GM21390 (cell line): Measurements from ENCODE around the gene OR5B21.

Source experiments
- ATAC-seq: cut with Tn5 transposase; IDR thresholded peaks from one replicate; pipeline ENCODE4 v1.9.1; 2021; ENCODE audit not compliant: unreplicated experiment

OR5B21 gene

DNA sequence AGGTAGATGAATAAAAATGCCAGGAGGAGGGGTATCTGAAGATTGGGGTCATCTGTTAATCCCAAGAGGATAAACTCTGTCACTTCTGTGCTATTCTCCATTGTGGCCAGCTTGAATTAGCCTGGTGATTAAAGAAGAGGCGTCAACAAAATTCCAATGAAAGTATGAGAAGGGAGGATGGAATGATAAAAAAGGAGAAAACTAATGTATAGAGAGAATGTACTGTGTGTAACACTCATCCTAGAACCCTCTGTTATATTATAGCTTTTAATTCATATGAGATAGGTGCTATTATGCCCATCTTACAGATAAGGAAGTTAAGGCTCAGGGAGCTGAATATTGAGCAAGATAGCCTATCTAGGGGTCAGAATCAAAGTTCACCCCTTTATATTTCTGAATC lies at the start of gene OR5B21:
TSS of gene OR5B21 (minus strand) at position 101 of the 400 bp plus-strand sequence. CDS start at position 101, 0 bp downstream.
- no peak for ATAC-seq

DNA sequence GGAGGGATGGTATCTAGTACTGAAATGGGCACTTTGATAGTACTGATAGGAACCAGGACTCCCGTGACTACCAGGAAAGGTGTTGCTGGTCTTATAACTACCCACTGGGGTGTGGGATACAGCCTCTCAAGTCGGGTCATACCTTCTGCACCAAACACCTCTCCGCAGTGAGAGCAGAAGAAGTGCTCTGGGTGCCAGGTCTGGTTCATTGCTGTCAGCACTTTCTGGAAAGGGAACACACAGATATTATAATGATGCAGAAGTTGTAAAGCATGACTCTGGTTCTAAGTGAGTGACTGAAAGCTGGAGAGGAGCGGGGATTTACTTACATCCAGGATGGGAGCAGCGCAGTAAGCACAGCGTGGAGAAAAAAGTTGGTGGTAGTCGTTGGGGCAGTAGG lies 41.7 kb upstream of the OR5B21 start:
- no peak for ATAC-seq

DNA sequence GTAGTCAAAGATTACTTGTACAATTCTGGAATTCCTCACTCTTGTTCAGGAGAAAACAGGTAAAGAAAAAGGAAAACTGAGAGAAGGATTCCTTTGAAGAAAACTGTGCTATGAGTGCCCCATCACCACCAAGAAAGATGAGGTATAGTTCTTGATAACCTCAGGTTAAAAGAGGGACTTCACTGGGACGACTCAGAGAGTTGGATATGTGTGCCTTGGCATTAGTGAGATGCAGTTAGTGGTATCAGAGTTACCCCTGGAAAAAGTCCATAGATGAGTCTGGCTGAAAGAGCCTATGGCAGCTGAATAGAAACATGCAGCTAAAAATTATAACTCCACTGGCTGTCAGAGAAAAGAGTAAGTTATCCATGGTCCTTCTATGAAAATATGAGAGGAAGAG lies 38.9 kb upstream of the OR5B21 start:
- ATAC-seq = no peak

DNA sequence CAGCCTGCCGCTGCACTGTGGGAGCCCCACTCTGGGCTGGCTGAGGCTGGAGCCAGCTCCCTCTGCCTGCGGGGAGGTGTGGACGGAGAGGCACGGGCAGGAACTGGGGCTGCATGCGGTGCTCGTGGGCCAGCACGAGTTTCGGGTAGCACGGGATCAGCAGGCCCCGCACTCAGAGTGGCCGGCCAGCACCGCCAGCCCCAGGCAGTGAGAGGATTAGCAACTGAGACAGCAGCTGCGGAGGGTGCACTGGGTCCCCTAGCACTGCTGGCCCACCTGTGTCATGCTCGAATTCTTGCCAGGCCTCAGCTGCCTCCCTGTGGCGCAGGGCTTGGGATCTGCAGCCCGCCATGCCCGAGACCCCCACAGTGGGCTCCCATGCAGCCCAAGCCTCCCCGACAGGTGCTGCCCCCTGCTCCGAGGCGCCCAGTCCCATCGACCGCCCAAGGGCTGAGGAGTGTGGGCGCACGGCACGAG lies 24.0 kb upstream of the OR5B21 start:
- no peak for ATAC-seq

DNA sequence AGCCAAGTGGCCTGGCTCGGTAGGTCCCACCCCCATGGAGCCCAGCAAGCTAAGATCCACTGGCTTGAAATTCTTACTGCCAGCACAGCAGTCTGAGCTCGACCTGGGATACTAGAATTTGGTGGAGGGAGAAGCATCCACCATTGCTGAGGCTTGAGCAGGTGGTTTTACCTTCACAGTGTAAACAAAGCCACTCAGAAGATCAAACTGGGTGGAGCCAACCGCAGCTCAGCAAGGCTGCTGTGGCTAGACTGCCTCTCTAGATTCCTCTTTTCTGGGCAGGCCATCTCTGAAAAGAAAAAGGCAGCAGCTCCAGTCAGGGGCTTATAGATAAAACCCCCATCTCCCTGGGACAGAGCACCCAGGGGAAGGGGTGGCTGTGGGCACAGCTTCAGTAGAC lies 22.3 kb upstream of the OR5B21 start:
- no peak for ATAC-seq

DNA sequence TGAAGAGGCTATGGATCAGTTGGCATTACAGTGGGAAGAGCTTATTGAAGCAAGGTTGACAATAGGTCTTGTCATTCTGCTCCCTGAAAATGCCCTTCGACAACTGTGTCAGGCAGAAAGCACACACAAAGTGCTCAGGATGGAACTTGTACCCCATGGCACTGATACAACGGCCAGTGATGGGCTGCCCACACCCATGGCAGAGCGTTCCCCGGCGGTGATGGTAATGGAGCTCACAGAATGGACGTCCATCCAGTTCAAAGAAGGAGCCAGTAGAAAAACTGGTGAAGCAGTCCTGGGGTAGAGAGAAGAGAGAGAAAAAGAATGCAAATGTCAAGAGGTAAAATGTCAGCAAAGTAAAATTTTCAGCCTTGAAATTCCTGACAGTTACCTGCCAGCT lies 19.5 kb upstream of the OR5B21 start:
- no peak for ATAC-seq

DNA sequence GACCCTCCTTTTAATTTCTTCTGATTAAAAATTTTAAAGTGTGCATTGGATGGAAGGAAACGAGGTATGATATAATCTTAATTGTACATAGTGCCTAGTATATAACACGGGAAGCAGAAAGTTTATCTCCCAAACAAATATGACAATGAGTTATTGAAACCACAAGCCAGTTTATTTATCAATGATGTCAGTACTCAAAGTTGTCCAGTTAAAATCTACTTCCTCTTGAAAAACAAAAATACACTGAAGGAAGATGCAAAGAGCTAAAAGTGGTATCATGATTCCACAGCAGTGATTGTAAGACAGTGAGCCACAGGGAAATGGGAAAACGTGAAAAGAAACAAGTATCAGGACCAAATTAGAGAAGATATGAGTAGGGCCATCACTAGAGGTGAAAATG lies 18.8 kb upstream of the OR5B21 start:
- no peak for ATAC-seq

DNA sequence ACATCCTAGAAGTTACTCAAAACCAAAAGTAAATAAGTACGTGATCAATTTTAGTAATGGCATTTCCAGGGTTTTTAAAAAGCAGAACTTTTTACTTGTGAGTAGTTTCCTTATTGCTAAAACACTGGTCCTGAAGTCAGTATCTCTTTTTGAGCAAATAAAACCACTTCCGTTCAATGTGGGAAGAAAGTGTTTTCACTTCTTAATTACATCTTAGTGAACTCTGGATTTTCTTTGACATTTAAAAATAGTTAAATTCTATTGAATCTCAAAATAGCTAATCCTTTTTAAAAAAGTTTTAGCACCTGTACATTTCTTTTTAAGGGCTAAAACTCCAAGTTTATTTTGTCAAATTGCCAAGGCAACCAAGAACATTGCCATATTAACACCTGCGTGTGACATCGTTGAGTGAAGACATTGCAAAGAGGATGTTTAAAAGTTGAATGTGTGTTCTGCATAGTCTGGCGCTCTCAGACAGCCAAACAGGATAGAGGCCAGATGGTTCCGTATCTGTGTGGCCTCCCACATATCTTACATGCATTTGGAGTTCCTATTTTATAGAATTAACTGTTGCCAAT lies 17.2 kb upstream of the OR5B21 start:
- peak; percentile 82 for ATAC-seq

DNA sequence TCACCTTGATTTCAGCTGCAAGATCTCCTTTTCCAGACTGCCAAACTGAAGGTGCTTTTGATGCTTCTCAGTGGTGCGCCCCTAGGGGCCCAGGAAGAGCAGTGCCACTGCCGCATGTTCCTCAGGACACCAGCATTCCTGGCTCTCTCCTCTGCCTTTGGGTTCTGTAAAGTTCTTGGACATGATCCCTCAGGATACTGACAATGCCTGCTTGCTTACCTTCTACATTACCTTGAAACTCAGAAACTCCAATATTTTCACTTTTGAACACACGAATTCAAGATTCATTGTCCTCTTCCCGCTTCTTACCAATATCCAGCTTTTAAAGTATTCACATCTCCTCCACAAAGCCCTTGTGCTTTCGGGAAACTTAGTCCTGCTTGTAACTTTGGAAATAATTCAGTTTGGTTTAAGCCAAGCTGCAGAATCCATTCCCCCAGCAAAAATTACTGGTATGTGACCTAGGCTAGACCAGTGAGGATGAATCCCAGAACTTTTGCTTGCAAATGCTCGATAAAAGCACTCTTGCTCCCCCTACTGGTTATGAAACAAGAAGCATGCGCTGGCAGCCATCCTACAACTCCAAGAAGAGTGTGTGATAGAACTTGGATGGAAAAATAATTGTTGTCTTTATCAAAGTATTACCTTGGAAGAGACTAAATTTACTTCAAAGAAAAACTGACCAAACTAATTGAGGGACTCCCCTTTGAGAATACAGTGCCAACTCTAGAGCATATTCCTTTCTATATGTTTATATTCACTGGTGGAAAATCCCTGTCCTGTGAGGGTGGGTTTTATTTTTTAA lies 16.5 kb upstream of the OR5B21 start:
- peak; percentile 49 for ATAC-seq

DNA sequence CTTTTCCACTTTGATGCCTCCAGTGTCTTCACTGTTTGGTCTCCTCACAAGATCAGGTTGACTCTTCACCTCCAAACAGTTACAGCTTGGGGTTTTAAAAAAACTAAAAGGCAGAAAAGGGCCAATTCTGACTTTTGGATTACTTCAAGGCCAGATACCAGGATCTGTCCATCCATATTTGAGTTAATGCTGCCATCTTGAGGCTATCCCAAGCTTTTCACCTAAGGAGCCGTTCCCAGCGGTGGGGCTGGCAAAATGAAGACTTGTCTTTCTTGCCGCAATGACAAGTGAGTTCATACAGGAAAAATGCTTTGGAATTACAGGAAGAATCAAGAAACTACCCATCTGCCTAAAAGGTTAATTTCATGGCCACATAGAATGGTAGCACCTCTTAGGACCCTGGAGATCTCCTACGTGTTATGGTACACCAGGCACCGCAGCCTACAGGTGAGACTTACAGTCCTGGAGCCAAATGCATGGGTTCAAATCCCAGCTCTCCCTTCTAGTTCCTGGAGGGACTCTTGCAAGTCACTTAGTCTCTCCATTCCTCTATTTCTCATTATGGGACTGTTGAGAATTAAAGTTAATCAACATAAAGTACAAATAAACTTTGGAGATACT lies 6.0 kb upstream of the OR5B21 start:
- peak; percentile 72 for ATAC-seq

DNA sequence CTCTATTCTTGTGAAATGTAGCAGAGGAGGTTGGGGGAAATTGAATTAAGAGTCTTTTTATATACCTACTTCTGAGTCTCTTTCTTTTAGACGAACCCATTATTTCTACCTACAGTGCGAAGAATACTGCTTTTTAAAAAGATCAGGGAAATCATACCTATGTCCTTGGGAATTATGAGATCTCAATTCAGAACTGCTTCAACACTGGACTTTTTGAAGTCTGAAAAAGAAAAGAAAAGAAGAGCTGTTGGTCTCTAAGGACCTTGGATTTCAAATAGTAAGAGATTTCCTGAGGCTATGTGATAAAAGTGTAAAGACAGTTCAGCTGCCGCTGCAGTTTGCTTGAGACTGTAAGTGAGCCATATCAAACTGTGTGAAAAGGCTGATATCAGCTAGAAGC lies 3.7 kb upstream of the OR5B21 start:
- ATAC-seq = no peak

DNA sequence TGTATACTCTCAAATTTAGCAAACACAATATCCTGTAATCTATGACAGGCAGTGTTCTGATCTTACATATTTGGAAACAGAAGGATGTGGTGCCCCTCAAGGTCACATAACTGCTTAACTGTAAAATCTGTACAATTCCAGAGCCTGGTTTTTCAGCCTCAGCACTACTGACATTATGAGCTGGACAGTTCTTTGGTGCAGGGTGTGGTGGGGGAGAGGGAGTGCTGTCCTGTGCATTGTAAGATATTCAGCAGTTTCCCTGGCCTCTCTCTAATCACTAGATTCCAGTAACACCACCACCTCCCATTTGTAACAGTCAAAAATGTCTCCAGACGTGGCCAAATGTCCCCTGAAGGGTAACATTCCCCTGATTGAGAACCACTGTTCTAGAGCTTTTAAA lies 1.8 kb upstream of the OR5B21 start:
- no peak for ATAC-seq

DNA sequence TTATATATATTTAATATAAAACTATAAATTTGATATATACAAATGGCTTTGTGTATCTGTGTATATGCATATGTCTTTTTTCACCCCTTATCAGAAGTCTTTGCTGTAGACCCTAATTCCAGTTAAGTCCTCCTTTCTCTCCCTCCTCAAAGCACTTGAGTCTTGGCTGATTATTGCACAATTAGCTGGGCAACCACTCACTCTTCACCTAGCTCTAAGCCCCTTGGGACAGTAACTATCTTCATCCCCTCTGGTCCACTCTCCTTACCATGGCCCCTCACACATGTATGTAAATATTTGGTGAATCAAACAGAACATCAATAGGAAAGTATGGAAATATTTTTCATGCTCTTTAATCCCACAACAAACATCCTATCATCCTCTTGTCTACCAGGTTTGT lies 909 bp upstream of the OR5B21 start:
- ATAC-seq = no peak

DNA sequence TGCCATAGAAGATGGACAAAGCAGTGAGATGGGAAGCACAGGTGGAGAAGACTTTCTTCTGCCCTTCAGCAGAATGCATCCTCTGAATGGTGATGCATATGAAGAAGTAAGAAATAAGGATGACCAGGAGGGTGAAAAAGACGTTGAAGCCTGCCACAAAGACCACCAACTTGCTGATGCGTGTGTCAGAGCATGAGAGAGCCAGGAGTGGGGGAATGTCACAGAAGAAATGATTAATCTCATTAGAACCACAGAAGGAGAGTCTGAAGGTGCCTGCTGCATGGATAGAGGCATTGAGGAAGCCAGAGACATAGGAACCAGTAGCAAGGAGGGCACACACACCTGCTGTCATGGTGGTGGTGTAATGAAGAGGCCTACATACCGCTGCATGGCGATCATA lies 550 bp downstream of the OR5B21 start:
- no peak for ATAC-seq

DNA sequence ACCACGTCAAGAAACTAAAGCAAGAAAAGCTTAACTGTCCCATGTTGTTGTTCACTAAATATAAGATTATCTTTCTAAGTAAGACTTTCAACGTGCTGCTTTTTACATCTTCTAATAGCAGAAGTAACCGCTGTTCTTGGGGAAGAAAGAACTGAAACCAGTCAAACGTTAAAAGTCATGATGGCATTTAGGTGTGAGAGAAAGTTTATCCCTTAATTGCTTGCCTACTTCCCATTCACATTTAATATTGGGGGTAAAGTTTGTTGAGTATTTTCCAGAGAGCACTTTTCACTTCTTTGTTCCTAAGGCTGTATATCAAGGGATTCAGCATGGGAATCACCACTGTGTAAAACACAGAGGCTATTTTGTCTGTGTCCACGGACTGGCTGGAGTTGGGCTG lies 970 bp downstream of the OR5B21 start:
- peak; percentile 45 for ATAC-seq

DNA sequence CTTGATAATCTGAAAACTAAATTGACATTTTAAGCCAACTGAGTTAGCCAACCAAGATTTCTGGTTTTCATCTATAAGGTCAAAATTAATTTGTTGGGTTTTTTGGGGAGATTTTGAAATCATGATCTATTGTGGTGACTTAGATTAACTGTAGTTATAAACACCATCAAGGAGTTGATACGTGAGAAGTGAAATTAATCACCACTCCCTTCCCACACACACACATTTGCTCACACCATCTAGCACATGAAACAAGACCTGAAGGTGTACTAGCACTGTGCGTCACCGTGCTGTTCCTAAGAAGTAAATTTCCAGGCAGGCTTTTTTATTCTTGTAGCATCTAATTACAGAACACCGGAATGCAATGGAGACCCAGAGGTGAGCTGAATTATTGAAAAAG lies 2.1 kb downstream of the OR5B21 start:
- ATAC-seq = no peak

DNA sequence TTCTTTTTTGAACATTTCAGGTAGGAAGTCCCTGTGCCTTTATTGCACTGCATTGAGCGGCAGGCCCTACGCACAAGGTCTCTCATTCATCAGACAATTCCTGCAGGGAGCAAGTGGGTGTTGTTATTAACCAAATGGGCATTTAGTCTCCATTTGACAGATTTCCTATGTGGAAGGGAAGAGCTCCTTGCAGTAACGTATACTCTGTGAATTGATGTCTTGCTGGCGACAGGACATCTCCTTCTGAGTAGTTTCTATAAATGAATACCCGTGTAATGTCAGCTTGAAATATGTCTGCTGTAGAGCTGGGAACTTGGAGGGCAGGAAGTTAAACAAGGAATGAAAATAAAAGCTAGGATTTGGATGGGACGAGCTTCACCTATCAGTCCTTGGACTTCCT lies 3.7 kb downstream of the OR5B21 start:
- ATAC-seq = no peak

DNA sequence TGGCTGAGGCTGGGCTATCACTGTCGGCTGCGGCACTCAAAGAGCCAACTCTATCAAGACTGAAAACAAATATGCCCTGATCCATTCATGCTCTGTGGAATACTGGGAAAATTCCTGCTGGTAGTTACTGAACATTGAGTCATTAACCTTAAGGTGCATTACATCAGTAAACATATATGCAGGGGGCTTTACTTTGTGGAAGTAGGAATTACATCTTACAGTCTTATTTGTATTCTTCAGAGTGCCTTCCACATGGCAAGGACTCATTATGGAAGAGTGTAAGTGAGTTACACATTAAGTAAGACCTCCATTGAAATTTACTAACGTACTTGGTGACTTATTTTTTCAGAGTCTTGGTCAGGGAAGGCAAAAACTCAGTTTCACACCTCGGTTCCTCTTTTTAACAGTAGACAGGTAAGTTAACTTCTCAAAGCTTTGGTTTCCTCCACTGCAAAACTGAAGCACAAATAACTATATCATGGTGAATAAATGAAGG lies 4.5 kb downstream of the OR5B21 start:
- peak; percentile 96 for ATAC-seq

DNA sequence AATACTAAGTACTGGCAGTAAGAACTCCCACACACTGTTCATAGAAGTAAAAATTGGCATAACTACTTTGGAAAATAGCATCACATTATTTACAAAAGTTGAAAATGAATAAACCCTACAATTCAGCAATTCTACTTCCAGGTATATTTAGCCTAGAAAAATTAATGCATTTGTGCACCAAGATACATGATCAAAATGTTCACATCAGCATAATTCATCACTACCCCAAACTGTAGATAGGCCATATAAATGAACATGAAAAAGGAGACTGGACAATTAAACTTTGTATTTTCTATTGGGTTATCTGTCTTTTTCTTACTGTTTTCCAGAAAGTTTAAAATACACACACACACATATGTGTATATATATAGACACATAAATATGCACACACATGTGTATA lies 5.9 kb downstream of the OR5B21 start:
- ATAC-seq = no peak

DNA sequence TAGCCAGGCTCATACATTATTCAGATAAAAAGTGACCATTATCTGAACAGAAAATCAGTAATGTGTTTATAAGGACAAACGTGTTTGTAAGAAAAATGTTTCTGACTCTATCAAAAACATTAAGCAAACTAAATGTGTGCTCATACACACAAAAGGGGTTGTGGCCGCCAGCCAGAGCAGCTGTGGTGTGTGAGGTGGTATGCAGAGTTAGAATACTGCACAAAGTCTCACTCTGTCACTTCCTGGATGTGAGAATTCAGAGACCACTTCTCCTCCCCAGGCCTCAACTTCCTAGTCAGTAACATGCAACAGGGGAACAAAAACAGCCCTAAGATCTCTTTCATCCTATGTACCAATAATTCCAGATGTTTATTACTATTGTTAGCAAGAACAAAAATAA lies 9.4 kb downstream of the OR5B21 start:
- ATAC-seq = no peak

DNA sequence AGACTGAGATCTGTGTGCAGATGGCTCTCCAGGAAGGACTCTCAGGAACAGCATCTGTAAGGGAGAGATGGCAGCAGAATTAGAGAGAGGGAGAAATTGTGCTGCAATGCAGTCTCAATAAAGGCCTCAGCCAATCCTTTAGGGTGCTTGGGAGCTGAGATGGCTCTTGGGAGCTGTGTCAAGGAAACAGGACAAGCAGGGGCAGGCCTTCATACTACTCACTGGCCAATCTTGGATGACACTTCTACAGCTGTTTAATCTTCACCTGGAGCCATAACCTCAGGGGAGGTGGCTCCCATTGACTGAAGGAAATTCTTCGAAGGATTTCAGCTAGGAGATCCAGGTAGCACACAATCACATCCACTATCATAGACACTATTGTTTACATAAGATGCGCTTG lies 10.0 kb downstream of the OR5B21 start:
- no peak for ATAC-seq

DNA sequence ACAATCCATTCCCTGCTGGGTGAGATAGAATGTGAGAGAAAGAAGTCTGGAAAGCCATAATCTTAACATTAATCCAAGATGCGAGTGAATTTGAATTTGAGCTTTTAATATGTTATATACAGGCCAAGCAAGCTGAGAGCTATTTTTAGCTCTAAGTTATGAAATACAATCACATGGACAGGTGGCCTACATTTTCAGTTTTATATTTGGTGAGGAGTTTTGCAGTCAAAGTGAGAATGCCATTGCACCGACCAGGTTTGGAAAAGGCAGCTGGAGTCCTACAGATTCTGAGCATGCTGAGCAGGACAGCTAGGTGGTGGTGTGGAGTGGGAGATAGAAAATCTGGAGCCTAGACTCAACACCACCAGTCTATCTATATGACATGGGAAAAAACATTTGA lies 12.0 kb downstream of the OR5B21 start:
- ATAC-seq = peak; percentile 54
